WTC11 (cell line): ENCODE data around the gene VDR.

ENCODE experiments used
- ATF1 ChIP-seq: sonication (generic); formaldehyde crosslinking; IDR thresholded peaks from 2 replicates; pipeline ENCODE4 v1.8.1; 2023; ENCODE audit warnings: mild to moderate bottlenecking, moderate library complexity, missing genetic modification reagents
- CREB1 ChIP-seq: sonication (generic); formaldehyde crosslinking; IDR thresholded peaks from 2 replicates; pipeline ENCODE4 v1.8.0; 2023; ENCODE audit warnings: mild to moderate bottlenecking, missing genetic modification reagents
- GABPB1 ChIP-seq: sonication (generic); formaldehyde crosslinking; IDR thresholded peaks from 2 replicates; pipeline ENCODE4 v1.8.1; 2023; ENCODE audit warnings: mild to moderate bottlenecking, missing genetic modification reagents
- SMAD4 ChIP-seq: sonication (generic); formaldehyde crosslinking; IDR thresholded peaks from 2 replicates; pipeline ENCODE4 v1.8.0; 2022; ENCODE audit warnings: mild to moderate bottlenecking, missing genetic modification reagents
- SOX15 ChIP-seq: fragments of 250-450 bp; sonication (Bioruptor Pico); IDR thresholded peaks from 2 replicates; pipeline ENCODE4 v1.9.0; 2021; ENCODE audit warnings: mild to moderate bottlenecking
- SP1 ChIP-seq: sonication (generic); formaldehyde crosslinking; conservative IDR thresholded peaks from 2 replicates; pipeline ENCODE4 v1.8.1; 2022; ENCODE audit warnings: missing genetic modification reagents
- TP53 ChIP-seq: sonication (generic); formaldehyde crosslinking; IDR thresholded peaks from 2 replicates; pipeline ENCODE4 v1.8.1; 2023; ENCODE audit warnings: mild to moderate bottlenecking, missing genetic modification reagents
- ZNF317 ChIP-seq: sonication (generic); formaldehyde crosslinking; IDR thresholded peaks from 2 replicates; pipeline ENCODE4 v1.8.1; 2023; ENCODE audit warnings: low read depth, mild to moderate bottlenecking, moderate library complexity, missing genetic modification reagents, borderline replicate concordance
- TF ChIP-seq, protein P1 (sequence below): sonication (generic); formaldehyde crosslinking; IDR thresholded peaks from 2 replicates; pipeline ENCODE4 v1.8.1; 2023; ENCODE audit warnings: mild to moderate bottlenecking, missing genetic modification reagents
- TF ChIP-seq, protein P2 (sequence below): sonication (generic); formaldehyde crosslinking; IDR thresholded peaks from 2 replicates; pipeline ENCODE4 v1.8.0; 2022; ENCODE audit warnings: mild to moderate bottlenecking, missing genetic modification reagents
- TF ChIP-seq, protein P3 (sequence below): sonication (generic); formaldehyde crosslinking; IDR thresholded peaks from 2 replicates; pipeline ENCODE4 v1.8.1; 2023; ENCODE audit warnings: mild to moderate bottlenecking, missing genetic modification reagents, moderate library complexity
- TF ChIP-seq, protein P4 (sequence below): sonication (generic); formaldehyde crosslinking; IDR thresholded peaks from 2 replicates; pipeline ENCODE4 v1.8.1; 2023; ENCODE audit warnings: mild to moderate bottlenecking, moderate library complexity, missing genetic modification reagents
- TF ChIP-seq, protein P5 (sequence below): fragments of 200-600 bp; IDR thresholded peaks from 2 replicates; pipeline ENCODE4 v1.8.0; 2022; ENCODE audit warnings: antibody characterized with exemption
- TF ChIP-seq, protein P6 (sequence below): sonication (generic); formaldehyde crosslinking; conservative IDR thresholded peaks from 2 replicates; pipeline ENCODE4 v1.8.1; 2022; ENCODE audit warnings: mild to moderate bottlenecking, missing genetic modification reagents

DNA sequence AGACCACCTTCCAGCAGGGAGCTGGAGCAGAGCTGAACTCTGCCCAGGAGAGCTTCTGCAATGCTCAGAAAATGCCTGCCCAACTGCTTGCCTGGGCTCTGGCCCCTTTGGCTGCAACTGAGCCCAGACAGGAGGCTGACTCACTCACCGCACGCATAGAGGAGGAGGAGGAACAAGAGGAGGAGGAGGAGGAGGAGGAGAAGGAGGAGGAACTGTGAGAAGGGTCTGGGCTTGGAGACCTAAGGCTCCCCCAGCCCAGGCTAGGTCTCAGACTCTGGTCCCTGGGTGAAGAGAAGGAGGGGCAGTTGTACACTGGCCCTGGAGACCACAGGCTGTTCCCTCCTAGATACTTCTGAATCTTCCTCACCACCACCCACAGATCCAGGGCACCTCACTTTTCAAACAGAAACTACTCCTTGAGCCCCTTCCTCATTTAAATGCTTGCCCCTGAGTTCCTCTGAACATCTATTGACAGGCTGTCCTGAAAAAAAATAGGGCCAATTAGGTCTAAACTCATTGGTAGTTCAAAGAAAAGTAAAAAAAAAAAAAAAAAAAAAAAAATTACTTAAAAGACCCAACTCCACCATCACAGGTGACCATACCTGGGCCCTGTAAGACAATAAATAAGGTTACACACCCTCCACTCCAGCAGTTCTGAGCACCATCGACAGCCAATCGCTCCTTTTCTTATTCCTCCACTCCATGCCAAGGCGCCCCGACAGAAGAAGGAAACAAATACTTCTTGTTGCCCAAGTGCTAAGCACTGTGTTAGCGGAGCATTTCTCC lies 674 bp downstream of the VDR start:
- TF ChIP-seq, protein P1, sequence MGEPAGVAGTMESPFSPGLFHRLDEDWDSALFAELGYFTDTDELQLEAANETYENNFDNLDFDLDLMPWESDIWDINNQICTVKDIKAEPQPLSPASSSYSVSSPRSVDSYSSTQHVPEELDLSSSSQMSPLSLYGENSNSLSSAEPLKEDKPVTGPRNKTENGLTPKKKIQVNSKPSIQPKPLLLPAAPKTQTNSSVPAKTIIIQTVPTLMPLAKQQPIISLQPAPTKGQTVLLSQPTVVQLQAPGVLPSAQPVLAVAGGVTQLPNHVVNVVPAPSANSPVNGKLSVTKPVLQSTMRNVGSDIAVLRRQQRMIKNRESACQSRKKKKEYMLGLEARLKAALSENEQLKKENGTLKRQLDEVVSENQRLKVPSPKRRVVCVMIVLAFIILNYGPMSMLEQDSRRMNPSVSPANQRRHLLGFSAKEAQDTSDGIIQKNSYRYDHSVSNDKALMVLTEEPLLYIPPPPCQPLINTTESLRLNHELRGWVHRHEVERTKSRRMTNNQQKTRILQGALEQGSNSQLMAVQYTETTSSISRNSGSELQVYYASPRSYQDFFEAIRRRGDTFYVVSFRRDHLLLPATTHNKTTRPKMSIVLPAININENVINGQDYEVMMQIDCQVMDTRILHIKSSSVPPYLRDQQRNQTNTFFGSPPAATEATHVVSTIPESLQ (CRISPR knock-in tag): no peak
- TF ChIP-seq, protein P2, sequence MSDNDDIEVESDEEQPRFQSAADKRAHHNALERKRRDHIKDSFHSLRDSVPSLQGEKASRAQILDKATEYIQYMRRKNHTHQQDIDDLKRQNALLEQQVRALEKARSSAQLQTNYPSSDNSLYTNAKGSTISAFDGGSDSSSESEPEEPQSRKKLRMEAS (CRISPR knock-in tag): no peak
- TF ChIP-seq TP53 (no peak), SP1 (CRISPR knock-in tag) (no peak), ATF1 (CRISPR knock-in tag) (no peak), SMAD4 (CRISPR knock-in tag) (no peak), CREB1 (no peak), GABPB1 (CRISPR knock-in tag) (no peak), ZNF317 (CRISPR knock-in tag) (no peak), SOX15 (no peak)
- TF ChIP-seq, protein P3, sequence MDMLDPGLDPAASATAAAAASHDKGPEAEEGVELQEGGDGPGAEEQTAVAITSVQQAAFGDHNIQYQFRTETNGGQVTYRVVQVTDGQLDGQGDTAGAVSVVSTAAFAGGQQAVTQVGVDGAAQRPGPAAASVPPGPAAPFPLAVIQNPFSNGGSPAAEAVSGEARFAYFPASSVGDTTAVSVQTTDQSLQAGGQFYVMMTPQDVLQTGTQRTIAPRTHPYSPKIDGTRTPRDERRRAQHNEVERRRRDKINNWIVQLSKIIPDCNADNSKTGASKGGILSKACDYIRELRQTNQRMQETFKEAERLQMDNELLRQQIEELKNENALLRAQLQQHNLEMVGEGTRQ: no peak
- TF ChIP-seq, protein P4, sequence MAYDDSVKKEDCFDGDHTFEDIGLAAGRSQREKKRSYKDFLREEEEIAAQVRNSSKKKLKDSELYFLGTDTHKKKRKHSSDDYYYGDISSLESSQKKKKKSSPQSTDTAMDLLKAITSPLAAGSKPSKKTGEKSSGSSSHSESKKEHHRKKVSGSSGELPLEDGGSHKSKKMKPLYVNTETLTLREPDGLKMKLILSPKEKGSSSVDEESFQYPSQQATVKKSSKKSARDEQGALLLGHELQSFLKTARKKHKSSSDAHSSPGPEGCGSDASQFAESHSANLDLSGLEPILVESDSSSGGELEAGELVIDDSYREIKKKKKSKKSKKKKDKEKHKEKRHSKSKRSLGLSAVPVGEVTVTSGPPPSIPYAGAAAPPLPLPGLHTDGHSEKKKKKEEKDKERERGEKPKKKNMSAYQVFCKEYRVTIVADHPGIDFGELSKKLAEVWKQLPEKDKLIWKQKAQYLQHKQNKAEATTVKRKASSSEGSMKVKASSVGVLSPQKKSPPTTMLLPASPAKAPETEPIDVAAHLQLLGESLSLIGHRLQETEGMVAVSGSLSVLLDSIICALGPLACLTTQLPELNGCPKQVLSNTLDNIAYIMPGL (CRISPR knock-in tag): no peak
- TF ChIP-seq, protein P5, sequence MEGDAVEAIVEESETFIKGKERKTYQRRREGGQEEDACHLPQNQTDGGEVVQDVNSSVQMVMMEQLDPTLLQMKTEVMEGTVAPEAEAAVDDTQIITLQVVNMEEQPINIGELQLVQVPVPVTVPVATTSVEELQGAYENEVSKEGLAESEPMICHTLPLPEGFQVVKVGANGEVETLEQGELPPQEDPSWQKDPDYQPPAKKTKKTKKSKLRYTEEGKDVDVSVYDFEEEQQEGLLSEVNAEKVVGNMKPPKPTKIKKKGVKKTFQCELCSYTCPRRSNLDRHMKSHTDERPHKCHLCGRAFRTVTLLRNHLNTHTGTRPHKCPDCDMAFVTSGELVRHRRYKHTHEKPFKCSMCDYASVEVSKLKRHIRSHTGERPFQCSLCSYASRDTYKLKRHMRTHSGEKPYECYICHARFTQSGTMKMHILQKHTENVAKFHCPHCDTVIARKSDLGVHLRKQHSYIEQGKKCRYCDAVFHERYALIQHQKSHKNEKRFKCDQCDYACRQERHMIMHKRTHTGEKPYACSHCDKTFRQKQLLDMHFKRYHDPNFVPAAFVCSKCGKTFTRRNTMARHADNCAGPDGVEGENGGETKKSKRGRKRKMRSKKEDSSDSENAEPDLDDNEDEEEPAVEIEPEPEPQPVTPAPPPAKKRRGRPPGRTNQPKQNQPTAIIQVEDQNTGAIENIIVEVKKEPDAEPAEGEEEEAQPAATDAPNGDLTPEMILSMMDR: no peak
- TF ChIP-seq, protein P6, sequence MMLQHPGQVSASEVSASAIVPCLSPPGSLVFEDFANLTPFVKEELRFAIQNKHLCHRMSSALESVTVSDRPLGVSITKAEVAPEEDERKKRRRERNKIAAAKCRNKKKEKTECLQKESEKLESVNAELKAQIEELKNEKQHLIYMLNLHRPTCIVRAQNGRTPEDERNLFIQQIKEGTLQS (CRISPR knock-in tag): no peak
